NK-92 (cell line): Measurements from ENCODE around the gene CYP1A1.

Source experiments
- DNase-seq: peaks from one replicate; lab custom pipeline; 2025; ENCODE audit not compliant: unreplicated experiment; lab: John Stamatoyannopoulos, UW

The CYP1A1 gene

GRCh38 chr15:74695597-74696397, 29.5 kb downstream of the CYP1A1 start, which contains the start of gene EDC3:
EDC3 (minus strand) TSS chr15:74696024; CDS start chr15:74675124, 20,900 bp downstream.
- DNase-seq, result no peak

- DNase-seq, result no peak
Observed at GRCh38 chr15:74692327-74692726, 33.0 kb downstream of the CYP1A1 start.

GRCh38 chr15:74683758-74684157, 41.6 kb downstream of the CYP1A1 start:
- DNase-seq, result no peak

GRCh38 chr15:74682954-74683353, 42.4 kb downstream of the CYP1A1 start:
- DNase-seq, result no peak

GRCh38 chr15:74680456-74680855, 44.9 kb downstream of the CYP1A1 start:
- DNase-seq, result no peak

GRCh38 chr15:74676801-74677200, 48.5 kb downstream of the CYP1A1 start:
- DNase-seq, result no peak

GRCh38 chr15:74674161-74674560, 51.2 kb downstream of the CYP1A1 start:
- DNase-seq, result no peak

- no peak for DNase-seq
Observed at GRCh38 chr15:74669627-74670026, 55.7 kb downstream of the CYP1A1 start.
